GM12801 (cell line): ENCODE data around the gene AMIGO1.

Source experiments
- TF ChIP-seq, protein P1 (sequence below): IDR thresholded peaks from one replicate; pipeline ENCODE4 v1.5.1; 2011; ENCODE audit warnings: control low read depth; ENCODE audit not compliant: insufficient read length; ENCODE audit errors: extremely low read depth

AMIGO1 gene

DNA sequence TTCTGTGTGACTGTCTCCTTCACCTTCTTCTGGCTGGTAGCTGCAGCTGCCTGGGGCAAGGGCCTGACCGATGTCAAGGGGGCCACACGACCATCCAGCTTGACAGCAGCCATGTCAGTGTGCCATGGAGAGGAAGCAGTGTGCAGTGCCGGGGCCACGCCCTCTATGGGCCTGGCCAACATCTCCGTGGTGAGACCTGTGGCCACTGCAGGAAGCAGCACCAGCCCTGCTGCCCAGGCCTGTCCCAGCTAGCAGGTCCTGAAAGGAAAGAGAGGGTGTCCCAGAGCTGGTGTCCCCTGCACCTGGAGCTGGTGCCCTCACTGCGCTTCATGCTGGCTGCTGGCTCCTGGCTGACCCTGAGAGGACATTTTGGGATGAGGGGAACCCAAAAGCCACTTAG, 31.7 kb downstream of the AMIGO1 start:
- TF ChIP-seq, protein P1, sequence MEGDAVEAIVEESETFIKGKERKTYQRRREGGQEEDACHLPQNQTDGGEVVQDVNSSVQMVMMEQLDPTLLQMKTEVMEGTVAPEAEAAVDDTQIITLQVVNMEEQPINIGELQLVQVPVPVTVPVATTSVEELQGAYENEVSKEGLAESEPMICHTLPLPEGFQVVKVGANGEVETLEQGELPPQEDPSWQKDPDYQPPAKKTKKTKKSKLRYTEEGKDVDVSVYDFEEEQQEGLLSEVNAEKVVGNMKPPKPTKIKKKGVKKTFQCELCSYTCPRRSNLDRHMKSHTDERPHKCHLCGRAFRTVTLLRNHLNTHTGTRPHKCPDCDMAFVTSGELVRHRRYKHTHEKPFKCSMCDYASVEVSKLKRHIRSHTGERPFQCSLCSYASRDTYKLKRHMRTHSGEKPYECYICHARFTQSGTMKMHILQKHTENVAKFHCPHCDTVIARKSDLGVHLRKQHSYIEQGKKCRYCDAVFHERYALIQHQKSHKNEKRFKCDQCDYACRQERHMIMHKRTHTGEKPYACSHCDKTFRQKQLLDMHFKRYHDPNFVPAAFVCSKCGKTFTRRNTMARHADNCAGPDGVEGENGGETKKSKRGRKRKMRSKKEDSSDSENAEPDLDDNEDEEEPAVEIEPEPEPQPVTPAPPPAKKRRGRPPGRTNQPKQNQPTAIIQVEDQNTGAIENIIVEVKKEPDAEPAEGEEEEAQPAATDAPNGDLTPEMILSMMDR = no peak

DNA sequence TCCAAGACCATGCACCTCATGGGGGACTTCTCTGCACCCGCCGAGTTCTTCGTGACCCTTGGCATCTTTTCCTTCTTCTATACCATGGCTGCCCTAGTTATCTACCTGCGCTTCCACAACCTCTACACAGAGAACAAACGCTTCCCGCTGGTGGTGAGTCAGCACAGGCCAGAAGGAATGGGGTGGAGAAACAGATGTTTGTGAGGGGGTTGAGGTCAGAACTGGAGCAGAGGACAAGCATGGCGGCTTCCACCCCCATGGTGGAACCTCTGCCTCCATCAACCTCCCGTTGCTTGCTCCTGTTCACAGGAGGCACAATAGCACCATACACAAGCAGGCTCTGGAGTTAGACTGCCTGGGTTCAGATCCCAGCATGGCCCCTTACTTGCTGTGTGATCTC, 32.7 kb downstream of the AMIGO1 start:
- TF ChIP-seq, protein P1 = no peak

DNA sequence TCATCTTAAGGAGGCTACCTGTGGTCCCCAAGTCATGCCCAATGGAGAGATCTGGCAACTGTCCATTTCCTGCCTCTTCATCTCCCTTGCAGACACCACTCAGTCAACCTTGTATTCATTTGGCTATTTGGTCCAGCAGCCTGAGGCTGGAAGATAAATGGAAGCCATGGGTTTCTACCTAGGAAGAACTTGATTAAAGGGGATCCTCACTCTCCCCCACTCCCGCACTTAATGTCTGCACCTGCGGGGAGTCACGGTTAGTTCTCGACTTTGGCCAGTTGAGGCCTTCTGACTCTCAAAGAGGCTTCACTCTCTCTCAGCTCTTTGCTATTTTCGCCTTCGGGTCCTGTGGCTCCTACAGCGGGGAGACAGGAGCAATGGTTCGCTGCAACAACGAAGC, 34.3 kb downstream of the AMIGO1 start:
- TF ChIP-seq, protein P1 = no peak

GRCh38 chr1:109474697-109475096, 34.8 kb downstream of the AMIGO1 start:
- TF ChIP-seq, protein P1 = no peak

DNA sequence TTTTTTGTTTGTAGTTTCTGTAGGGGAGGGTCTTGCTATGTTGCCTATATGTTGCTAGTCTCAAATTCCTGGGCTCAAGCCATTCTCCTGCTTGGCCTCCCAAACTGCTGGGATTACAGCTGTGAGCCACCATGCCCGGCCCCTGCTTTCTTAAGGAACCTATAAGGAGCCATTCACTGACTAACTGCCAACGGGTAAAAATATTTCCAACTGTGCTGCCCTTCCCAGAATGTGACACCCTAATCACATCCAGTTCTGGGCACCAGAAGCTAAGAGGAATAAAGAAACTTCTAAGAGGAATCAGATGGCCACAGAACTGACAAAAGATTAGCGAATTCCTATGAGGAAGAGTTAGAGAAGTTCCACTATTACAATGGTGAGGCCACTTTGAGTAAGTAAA, 36.7 kb downstream of the AMIGO1 start:
- TF ChIP-seq, protein P1 = no peak

- TF ChIP-seq, protein P1 = no peak
These were observed 39.3 kb downstream of the AMIGO1 start for GRCh38 chr1:109470245-109470644.

- TF ChIP-seq, protein P1 = no peak
These were observed 40.6 kb downstream of the AMIGO1 start for GRCh38 chr1:109468903-109469302.

- TF ChIP-seq, protein P1 = no peak
These were observed 41.5 kb downstream of the AMIGO1 start for GRCh38 chr1:109468061-109468460.
